Neural cell (in vitro differentiated cells): ENCODE measurements around the gene NHS. TPM values are rescaled to one million over a fixed set of nuclear protein-coding genes. Genes with fewer than 3 reads are reported as not detected.

Experiments
- H2AFZ ChIP-seq: fragments of 200-600, 300-800 bp; sonication (generic), shearing (Covaris generic); 2 replicates; pipeline ENCODE4 v1.6.0; 2014; ENCODE audit warnings: low read depth, mild to moderate bottlenecking, antibody characterized with exemption, low read length, moderate library complexity
- H3F3A ChIP-seq: fragments of 200-600 bp; shearing (Covaris generic); 2 replicates; pipeline ENCODE4 v1.6.1; 2016; ENCODE audit warnings: mild to moderate bottlenecking, moderate library complexity, mixed read lengths, antibody characterized with exemption, low read length; ENCODE audit not compliant: insufficient read depth, poor library complexity, severe bottlenecking
- H3K27ac ChIP-seq: fragments of 200-600, 300-800 bp; sonication (generic), shearing (Covaris generic); 2 replicates; pipeline ENCODE4 v1.5.1; 2014; ENCODE audit warnings: mild to moderate bottlenecking, low read length, moderate library complexity
- H3K27me3 ChIP-seq: fragments of 300-800, 200-600 bp; sonication (generic), shearing (Covaris generic); 2 replicates; pipeline ENCODE4 v1.6.0; 2014; ENCODE audit warnings: mild to moderate bottlenecking, low read depth, low read length, moderate library complexity; ENCODE audit not compliant: insufficient read depth
- H3K36me3 ChIP-seq: fragments of 300-800, 200-600 bp; sonication (generic), shearing (Covaris generic); 2 replicates; pipeline ENCODE4 v1.5.1; 2014; ENCODE audit warnings: mild to moderate bottlenecking, antibody characterized with exemption, low read length, moderate library complexity; ENCODE audit not compliant: insufficient read depth
- H3K4me2 ChIP-seq: fragments of 300-800, 200-600 bp; sonication (generic), shearing (Covaris generic); 2 replicates; pipeline ENCODE4 v1.6.0; 2014; ENCODE audit warnings: mild to moderate bottlenecking, low read length
- H3K4me3 ChIP-seq: fragments of 300-800, 200-600 bp; sonication (generic), shearing (Covaris generic); 2 replicates; pipeline ENCODE4 v1.5.1; 2014; ENCODE audit warnings: mild to moderate bottlenecking, low read length, moderate library complexity
- H3K79me2 ChIP-seq: fragments of 200-600 bp; shearing (Covaris generic); replicated peaks from 2 replicates; pipeline ENCODE4 v1.6.0; 2014; ENCODE audit warnings: mild to moderate bottlenecking, low read length, moderate library complexity; ENCODE audit not compliant: insufficient read depth
- H3K9ac ChIP-seq: fragments of 300-800, 200-600 bp; sonication (generic), shearing (Covaris generic); 2 replicates; pipeline ENCODE4 v1.6.1; 2016; ENCODE audit warnings: mild to moderate bottlenecking, low read length, mixed read lengths
- H3K9me2 ChIP-seq: fragments of 200-600 bp; shearing (Covaris generic); 2 replicates; pipeline ENCODE4 v1.6.1; 2016; ENCODE audit warnings: mild to moderate bottlenecking, low read length, mixed read lengths; ENCODE audit not compliant: insufficient read depth
- H3K9me3 ChIP-seq: fragments of 200-600, 300-800 bp; sonication (generic), shearing (Covaris generic); 2 replicates; pipeline ENCODE4 v1.6.1; 2016; ENCODE audit warnings: mild to moderate bottlenecking, mixed run types, low read length, moderate library complexity, mixed read lengths
- H4K20me1 ChIP-seq: fragments of 200-600 bp; shearing (Covaris generic); 2 replicates; pipeline ENCODE4 v1.6.1; 2016; ENCODE audit warnings: mild to moderate bottlenecking, mixed run types; ENCODE audit not compliant: insufficient read depth
- EP300 ChIP-seq: fragments of 450-650 bp; conservative IDR thresholded peaks from 2 replicates; pipeline ENCODE4 v1.6.1; 2014; ENCODE audit warnings: antibody characterized with exemption, mild to moderate bottlenecking, moderate library complexity; ENCODE audit not compliant: poor library complexity, severe bottlenecking
- EZH2 ChIP-seq: fragments of 200-600, 300-800 bp; shearing (Covaris generic), sonication (generic); IDR thresholded peaks from 2 replicates; pipeline ENCODE4 v1.6.1; 2014; ENCODE audit warnings: antibody characterized with exemption, low read length, borderline replicate concordance, mild to moderate bottlenecking; ENCODE audit not compliant: insufficient read depth, poor library complexity, severe bottlenecking
- MXI1 ChIP-seq: fragments of 450-650 bp; conservative IDR thresholded peaks from 2 replicates; pipeline ENCODE4 v1.6.1; 2014; ENCODE audit warnings: antibody characterized with exemption, mild to moderate bottlenecking; ENCODE audit not compliant: poor library complexity, severe bottlenecking
- POLR2AphosphoS5 ChIP-seq: IDR thresholded peaks from 2 replicates; pipeline ENCODE4 v1.6.1; 2012
- RAD21 ChIP-seq: fragments of 450-650 bp; conservative IDR thresholded peaks from 2 replicates; pipeline ENCODE4 v1.6.1; 2014; ENCODE audit warnings: antibody characterized with exemption, mild to moderate bottlenecking, moderate library complexity
- SMC3 ChIP-seq: fragments of 450-650 bp; conservative IDR thresholded peaks from 2 replicates; pipeline ENCODE4 v1.6.1; 2014; ENCODE audit warnings: antibody characterized with exemption, mild to moderate bottlenecking, moderate library complexity; ENCODE audit not compliant: poor library complexity
- TAF1 ChIP-seq: IDR thresholded peaks from 2 replicates; pipeline ENCODE4 v1.6.1; 2012; ENCODE audit warnings: low read depth
- polyA plus RNA-seq: library from polyadenylated mRNA; depleted of rRNA; stranded (reverse); fragments of >200 nt; gene quantifications from 2 replicates; pipeline ENCODE4 v1.2.3, GENCODE V29; 2014
- TF ChIP-seq, protein P1 (sequence below): IDR thresholded peaks from 2 replicates; pipeline ENCODE4 v1.6.1; 2012; ENCODE audit warnings: borderline replicate concordance
- TF ChIP-seq, protein P2 (sequence below): fragments of 450-650 bp; IDR thresholded peaks from 2 replicates; pipeline ENCODE4 v1.5.1; 2014; ENCODE audit warnings: antibody characterized with exemption, mild to moderate bottlenecking, moderate library complexity; ENCODE audit not compliant: poor library complexity, severe bottlenecking

NHS gene
- polyA plus RNA-seq, 1 donor from 2014 or later: 1.9 TPM

DNA sequence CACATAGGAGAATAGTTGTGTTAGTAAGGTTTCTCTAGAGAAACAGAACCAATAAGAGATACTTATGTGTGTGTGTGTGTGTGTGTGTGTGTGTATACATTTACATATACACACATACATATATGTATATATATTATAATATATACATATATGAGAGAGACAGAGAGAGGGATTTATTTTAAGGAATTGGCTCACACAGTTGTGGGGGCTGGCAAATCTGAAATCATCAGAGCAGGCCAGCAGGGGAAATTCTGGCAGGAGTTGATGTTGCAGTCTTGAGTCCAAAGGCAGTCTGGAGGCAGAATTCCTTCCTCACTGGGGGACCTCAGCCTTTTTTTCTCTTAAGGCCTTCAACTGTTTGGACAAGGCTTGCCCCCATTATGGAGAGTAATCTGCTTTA, 38.6 kb upstream of the NHS start:
- H3K9ac ChIP-seq: no peak overlapping the region
- no peaks in the 10 kb centered on the region for H3K27me3 ChIP-seq
- H3K79me2 ChIP-seq: no peaks in the 10 kb centered on the region
- no peaks in the 10 kb centered on the region for H4K20me1 ChIP-seq
- no peaks in the 10 kb centered on the region for H3K9me3 ChIP-seq
- no peak overlapping the region for H3K27ac ChIP-seq
- H3K4me2 ChIP-seq: no peak overlapping the region
- H3K9me2 ChIP-seq: no peaks in the 10 kb centered on the region
- no peak overlapping the region for H2AFZ ChIP-seq
- H3K36me3 ChIP-seq: no peaks in the 10 kb centered on the region
- no peak overlapping the region for H3K4me3 ChIP-seq
- H3F3A ChIP-seq: no peaks in the 10 kb centered on the region
- TF ChIP-seq SMC3 (no peak), MXI1 (no peak), EP300 (no peak)
- TF ChIP-seq, protein P1, sequence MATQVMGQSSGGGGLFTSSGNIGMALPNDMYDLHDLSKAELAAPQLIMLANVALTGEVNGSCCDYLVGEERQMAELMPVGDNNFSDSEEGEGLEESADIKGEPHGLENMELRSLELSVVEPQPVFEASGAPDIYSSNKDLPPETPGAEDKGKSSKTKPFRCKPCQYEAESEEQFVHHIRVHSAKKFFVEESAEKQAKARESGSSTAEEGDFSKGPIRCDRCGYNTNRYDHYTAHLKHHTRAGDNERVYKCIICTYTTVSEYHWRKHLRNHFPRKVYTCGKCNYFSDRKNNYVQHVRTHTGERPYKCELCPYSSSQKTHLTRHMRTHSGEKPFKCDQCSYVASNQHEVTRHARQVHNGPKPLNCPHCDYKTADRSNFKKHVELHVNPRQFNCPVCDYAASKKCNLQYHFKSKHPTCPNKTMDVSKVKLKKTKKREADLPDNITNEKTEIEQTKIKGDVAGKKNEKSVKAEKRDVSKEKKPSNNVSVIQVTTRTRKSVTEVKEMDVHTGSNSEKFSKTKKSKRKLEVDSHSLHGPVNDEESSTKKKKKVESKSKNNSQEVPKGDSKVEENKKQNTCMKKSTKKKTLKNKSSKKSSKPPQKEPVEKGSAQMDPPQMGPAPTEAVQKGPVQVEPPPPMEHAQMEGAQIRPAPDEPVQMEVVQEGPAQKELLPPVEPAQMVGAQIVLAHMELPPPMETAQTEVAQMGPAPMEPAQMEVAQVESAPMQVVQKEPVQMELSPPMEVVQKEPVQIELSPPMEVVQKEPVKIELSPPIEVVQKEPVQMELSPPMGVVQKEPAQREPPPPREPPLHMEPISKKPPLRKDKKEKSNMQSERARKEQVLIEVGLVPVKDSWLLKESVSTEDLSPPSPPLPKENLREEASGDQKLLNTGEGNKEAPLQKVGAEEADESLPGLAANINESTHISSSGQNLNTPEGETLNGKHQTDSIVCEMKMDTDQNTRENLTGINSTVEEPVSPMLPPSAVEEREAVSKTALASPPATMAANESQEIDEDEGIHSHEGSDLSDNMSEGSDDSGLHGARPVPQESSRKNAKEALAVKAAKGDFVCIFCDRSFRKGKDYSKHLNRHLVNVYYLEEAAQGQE: no peak

DNA sequence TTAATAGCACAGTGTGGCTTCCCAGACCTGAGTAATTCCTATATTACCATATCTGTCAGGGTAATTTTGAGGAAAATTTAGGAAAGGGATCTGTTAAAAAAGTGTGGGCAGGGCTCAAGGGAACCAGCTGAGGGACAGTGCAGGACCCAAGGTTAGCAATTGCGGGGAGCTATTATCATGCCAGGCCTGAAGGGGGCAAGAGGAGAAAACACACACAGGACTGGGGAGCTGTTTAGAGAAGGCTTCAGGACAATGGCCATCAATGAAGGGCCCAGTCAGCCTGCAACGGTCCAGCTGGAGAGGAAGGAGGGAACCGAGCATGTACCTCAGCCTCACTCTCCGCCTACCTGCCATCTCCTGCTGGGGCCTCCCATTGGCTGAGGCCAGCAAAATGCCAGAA, 19.0 kb upstream of the NHS start:
- Histone ChIP-seq H3K9me2 (no peaks in the 10 kb centered on the region), H4K20me1 (no peaks in the 10 kb centered on the region), H3K9me3 (no peaks in the 10 kb centered on the region), H3K36me3 (no peaks in the 10 kb centered on the region), H3K27ac (no peak overlapping the region), H3K4me3 (no peak overlapping the region), H3F3A (no peaks in the 10 kb centered on the region), H3K79me2 (no peaks in the 10 kb centered on the region), H3K9ac (no peak overlapping the region), H2AFZ (no peak overlapping the region), H3K27me3 (no peaks in the 10 kb centered on the region), H3K4me2 (no peak overlapping the region)
- TF ChIP-seq, protein P1: no peak
- TF ChIP-seq, protein P2, sequence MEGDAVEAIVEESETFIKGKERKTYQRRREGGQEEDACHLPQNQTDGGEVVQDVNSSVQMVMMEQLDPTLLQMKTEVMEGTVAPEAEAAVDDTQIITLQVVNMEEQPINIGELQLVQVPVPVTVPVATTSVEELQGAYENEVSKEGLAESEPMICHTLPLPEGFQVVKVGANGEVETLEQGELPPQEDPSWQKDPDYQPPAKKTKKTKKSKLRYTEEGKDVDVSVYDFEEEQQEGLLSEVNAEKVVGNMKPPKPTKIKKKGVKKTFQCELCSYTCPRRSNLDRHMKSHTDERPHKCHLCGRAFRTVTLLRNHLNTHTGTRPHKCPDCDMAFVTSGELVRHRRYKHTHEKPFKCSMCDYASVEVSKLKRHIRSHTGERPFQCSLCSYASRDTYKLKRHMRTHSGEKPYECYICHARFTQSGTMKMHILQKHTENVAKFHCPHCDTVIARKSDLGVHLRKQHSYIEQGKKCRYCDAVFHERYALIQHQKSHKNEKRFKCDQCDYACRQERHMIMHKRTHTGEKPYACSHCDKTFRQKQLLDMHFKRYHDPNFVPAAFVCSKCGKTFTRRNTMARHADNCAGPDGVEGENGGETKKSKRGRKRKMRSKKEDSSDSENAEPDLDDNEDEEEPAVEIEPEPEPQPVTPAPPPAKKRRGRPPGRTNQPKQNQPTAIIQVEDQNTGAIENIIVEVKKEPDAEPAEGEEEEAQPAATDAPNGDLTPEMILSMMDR: no peak
- TF ChIP-seq TAF1: no peak
- no peak for TF ChIP-seq EZH2
- no peak for TF ChIP-seq POLR2AphosphoS5
- TF ChIP-seq MXI1: no peak
- TF ChIP-seq SMC3: no peak
- no peak for TF ChIP-seq RAD21
